EH (cell line): ENCODE results near the gene USP34.
A peak's percentile ranks its signal among the peaks of the same experiment; 100 is the strongest.
"Not testable (repeated sequence)": the region's sequence is repeated elsewhere in the genome, so short reads cannot be mapped to it uniquely, and the experiment has no call there.

ENCODE experiments used
- DNase-seq: peaks from one replicate; pipeline ENCODE4 v3.0.0-alpha.2; 2015; ENCODE audit warnings: low read depth

Gene USP34

GRCh38 chr2:61247204-61247812 is 223.6 kb downstream of the USP34 start:
- DNase-seq = peak; percentile 87

- DNase-seq = no peak
Observed at GRCh38 chr2:61244694-61245093, 226.2 kb downstream of the USP34 start.

- no peak for DNase-seq
Observed at GRCh38 chr2:61241266-61241665, 229.6 kb downstream of the USP34 start.

- no peak for DNase-seq
Observed at GRCh38 chr2:61238219-61239012, 232.5 kb downstream of the USP34 start.

- no peak for DNase-seq
Observed at GRCh38 chr2:61235716-61236115, 235.2 kb downstream of the USP34 start.

- DNase-seq = no peak
Observed at GRCh38 chr2:61233581-61233980, 237.3 kb downstream of the USP34 start.

- DNase-seq = peak; percentile 63
Observed at GRCh38 chr2:61229936-61230335, 241.0 kb downstream of the USP34 start.

- DNase-seq = no peak
Observed at GRCh38 chr2:61222567-61222966, 248.3 kb downstream of the USP34 start.

- no peak for DNase-seq
Observed at GRCh38 chr2:61221819-61222218, 249.1 kb downstream of the USP34 start.

- peak; percentile 82 for DNase-seq
Observed at GRCh38 chr2:61220768-61221167, 250.1 kb downstream of the USP34 start.

GRCh38 chr2:61218817-61219170 is 252.1 kb downstream of the USP34 start:
- DNase-seq = no peak

GRCh38 chr2:61218076-61218816 is 252.6 kb downstream of the USP34 start:
- no peak for DNase-seq

GRCh38 chr2:61214171-61214570 is 256.7 kb downstream of the USP34 start:
- DNase-seq = no peak

- peak; percentile 86 for DNase-seq
Observed at GRCh38 chr2:61210332-61210981, 260.4 kb downstream of the USP34 start.

- no peak for DNase-seq
Observed at GRCh38 chr2:61205132-61205531, 265.8 kb downstream of the USP34 start.

- DNase-seq = no peak
Observed at GRCh38 chr2:61196671-61197070, 274.2 kb downstream of the USP34 start.

GRCh38 chr2:61194646-61195045 is 276.2 kb downstream of the USP34 start:
- DNase-seq = not testable (repeated sequence)

GRCh38 chr2:61193670-61194561 is 277.0 kb downstream of the USP34 start:
- no peak for DNase-seq

GRCh38 chr2:61187085-61187484 is 283.8 kb downstream of the USP34 start:
- DNase-seq = no peak

- DNase-seq = no peak
Observed at GRCh38 chr2:61185231-61185728, 285.6 kb downstream of the USP34 start.

GRCh38 chr2:61184263-61184662 is 286.6 kb downstream of the USP34 start:
- DNase-seq = no peak
